ENCODE data around the gene RELA. TPM values are rescaled to one million over a fixed set of nuclear protein-coding genes. Genes with fewer than 3 reads are reported as not detected.

The RELA gene
- total and polyA plus RNA-seq, 2 of the 13 experiments (the other 11 are each of a cell fraction or from before 2014, with no cell fraction given) = 21.4 to 40.5 TPM

DNA sequence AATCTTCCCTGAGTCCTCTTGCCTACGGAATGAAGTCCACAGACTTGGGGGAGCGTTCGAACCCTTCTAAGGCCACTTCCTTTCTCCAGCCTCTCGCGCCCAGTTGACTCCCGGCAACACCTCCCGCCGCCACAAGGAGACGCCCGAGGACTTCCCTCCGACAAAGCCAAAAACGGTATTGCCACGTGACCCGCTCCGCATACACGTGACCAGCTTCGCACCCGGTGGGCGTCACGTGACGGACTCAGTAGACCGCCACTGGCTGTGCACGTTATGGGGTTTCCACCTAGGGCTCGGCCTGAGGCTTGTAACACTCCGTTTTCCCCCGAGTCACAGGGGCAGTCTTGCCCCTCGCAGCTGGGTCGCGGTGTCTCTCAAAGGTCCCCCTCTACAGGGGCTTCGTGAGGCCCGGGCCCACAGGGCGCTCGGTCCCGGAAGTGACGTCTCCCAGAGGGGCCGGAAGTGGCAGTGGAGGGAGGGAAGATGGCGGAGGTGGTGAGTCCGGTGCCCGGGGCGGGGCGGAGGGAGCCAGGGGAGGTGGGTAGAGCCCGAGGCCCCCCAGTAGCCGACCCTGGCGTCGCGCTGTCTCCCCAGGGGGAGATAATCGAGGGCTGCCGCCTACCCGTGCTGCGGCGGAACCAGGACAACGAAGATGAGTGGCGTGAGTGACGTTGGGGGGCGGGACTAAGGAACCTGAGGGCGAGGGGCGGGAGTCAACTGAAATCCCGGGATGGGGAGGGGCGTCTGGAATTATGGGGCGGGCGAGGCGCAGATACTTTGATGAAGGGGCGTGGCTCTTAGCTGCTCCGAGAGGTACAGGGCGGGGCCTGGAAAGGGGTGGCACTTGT lies 49.3 kb upstream of the RELA start, which contains the start of gene KAT5 (continued):
- TF ChIP-seq ZFAT (CRISPR knock-in tag; conservative IDR thresholded peaks at IDR 0.05) (no peak), TIGD3 (CRISPR knock-in tag; IDR thresholded peaks at IDR 0.05; ENCODE audit: borderline replicate concordance) (no peak), ZMAT5 (CRISPR knock-in tag; IDR thresholded peaks at IDR 0.05; ENCODE audit: borderline replicate concordance, low read depth) (no peak), FOXJ3 (CRISPR knock-in tag; IDR thresholded peaks at IDR 0.05; ENCODE audit: borderline replicate concordance) (no peak), ZNF274 (CRISPR knock-in tag; IDR thresholded peaks at IDR 0.05) (peak; percentile 98), ZNF33A (CRISPR knock-in tag; IDR thresholded peaks at IDR 0.05; ENCODE audit: borderline replicate concordance) (peak; percentile 72; the same call in 1 of the 2 replicates), NFIB (CRISPR knock-in tag; IDR thresholded peaks at IDR 0.05; ENCODE audit: borderline replicate concordance) (0 out of 2 replicates have a peak, but pooled peaks have one; percentile 77), ZNF235 (CRISPR knock-in tag; IDR thresholded peaks at IDR 0.05; ENCODE audit: borderline replicate concordance) (peak; percentile 97; the same call in 1 of the 2 replicates), ZSCAN21 (CRISPR knock-in tag; IDR thresholded peaks at IDR 0.05; ENCODE audit: borderline replicate concordance) (peak; percentile 98), BHLHE40 (IDR thresholded peaks at IDR 0.05; ENCODE audit: low read length) (peak; percentile 100), TBX3 (IDR thresholded peaks at IDR 0.05; ENCODE audit: borderline replicate concordance) (peak; percentile 99), ZNF605 (CRISPR knock-in tag; IDR thresholded peaks at IDR 0.05) (peak; percentile 99), ZNF878 (CRISPR knock-in tag; IDR thresholded peaks at IDR 0.05) (peak; percentile 94), ZSCAN31 (CRISPR knock-in tag; IDR thresholded peaks at IDR 0.05; ENCODE audit: low read depth) (peak; percentile 97), ZFP82 (CRISPR knock-in tag; IDR thresholded peaks at IDR 0.05; ENCODE audit: borderline replicate concordance) (peak; percentile 96), JDP2 (CRISPR knock-in tag; IDR thresholded peaks at IDR 0.05; ENCODE audit: borderline replicate concordance) (no peak), ZNF703 (CRISPR knock-in tag; IDR thresholded peaks at IDR 0.05; ENCODE audit: borderline replicate concordance) (peak; percentile 81), ZNF12 (CRISPR knock-in tag; IDR thresholded peaks at IDR 0.05) (peak; percentile 71; the same call in 1 of the 2 replicates), MIER3 (CRISPR knock-in tag; IDR thresholded peaks at IDR 0.05; ENCODE audit: borderline replicate concordance) (peak; percentile 88), RAD51 (IDR thresholded peaks at IDR 0.05; ENCODE audit: borderline replicate concordance) (peak; percentile 100), IKZF4 (CRISPR knock-in tag; IDR thresholded peaks at IDR 0.05; ENCODE audit: borderline replicate concordance, low read depth, not compliant biosample characterization) (peak; percentile 95), MED8 (CRISPR knock-in tag; IDR thresholded peaks at IDR 0.05; ENCODE audit: insufficient replicate concordance) (peak; percentile 84), NKX3-1 (CRISPR knock-in tag; IDR thresholded peaks at IDR 0.05) (peak; percentile 65; the same call in 1 of the 2 replicates)
- TF ChIP-seq, protein P1, sequence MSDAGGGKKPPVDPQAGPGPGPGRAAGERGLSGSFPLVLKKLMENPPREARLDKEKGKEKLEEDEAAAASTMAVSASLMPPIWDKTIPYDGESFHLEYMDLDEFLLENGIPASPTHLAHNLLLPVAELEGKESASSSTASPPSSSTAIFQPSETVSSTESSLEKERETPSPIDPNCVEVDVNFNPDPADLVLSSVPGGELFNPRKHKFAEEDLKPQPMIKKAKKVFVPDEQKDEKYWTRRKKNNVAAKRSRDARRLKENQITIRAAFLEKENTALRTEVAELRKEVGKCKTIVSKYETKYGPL (CRISPR knock-in tag; IDR thresholded peaks at IDR 0.05) = 0 out of 2 replicates have a peak, but pooled peaks have one; percentile 15
- TF ChIP-seq, protein P2, sequence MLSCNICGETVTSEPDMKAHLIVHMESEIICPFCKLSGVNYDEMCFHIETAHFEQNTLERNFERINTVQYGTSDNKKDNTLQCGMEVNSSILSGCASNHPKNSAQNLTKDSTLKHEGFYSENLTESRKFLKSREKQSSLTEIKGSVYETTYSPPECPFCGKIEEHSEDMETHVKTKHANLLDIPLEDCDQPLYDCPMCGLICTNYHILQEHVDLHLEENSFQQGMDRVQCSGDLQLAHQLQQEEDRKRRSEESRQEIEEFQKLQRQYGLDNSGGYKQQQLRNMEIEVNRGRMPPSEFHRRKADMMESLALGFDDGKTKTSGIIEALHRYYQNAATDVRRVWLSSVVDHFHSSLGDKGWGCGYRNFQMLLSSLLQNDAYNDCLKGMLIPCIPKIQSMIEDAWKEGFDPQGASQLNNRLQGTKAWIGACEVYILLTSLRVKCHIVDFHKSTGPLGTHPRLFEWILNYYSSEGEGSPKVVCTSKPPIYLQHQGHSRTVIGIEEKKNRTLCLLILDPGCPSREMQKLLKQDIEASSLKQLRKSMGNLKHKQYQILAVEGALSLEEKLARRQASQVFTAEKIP (CRISPR knock-in tag; IDR thresholded peaks at IDR 0.05; ENCODE audit: borderline replicate concordance) = no peak

All from HepG2 (cell line).